ENCODE measurements around the gene TTLL4. TPM values are rescaled to one million over a fixed set of nuclear protein-coding genes. Genes with fewer than 3 reads are reported as not detected.

The TTLL4 gene
- total RNA-seq, 1 donor from 2014 or later = 20.7 TPM

GRCh38 chr2:218720048-218721041, 9.7 kb downstream of the TTLL4 start:
- no peak for TF ChIP-seq CTCF (IDR thresholded peaks at IDR 0.05)
- Mint-ChIP-seq H3K36me3 (ENCODE audit: low read depth) (peaks cover 7% of the 10 kb centered on the region), H3K4me3 (ENCODE audit: unreplicated experiment) (no peak overlapping the region), H3K9me3 (ENCODE audit: low read depth) (no peaks in the 10 kb centered on the region), H3K27me3 (ENCODE audit: low read depth) (no peaks in the 10 kb centered on the region), H3K27ac (ENCODE audit: unreplicated experiment) (no peak overlapping the region), H3K4me1 (ENCODE audit: low read depth) (no peaks in the 10 kb centered on the region)
- no peak for DNase-seq (ENCODE audit: low spot score)

GRCh38 chr2:218721488-218721887, 10.9 kb downstream of the TTLL4 start:
- no peak for DNase-seq (ENCODE audit: low spot score)
- Mint-ChIP-seq H3K4me1 (ENCODE audit: low read depth) (no peaks in the 10 kb centered on the region), H3K27me3 (ENCODE audit: low read depth) (no peaks in the 10 kb centered on the region), H3K4me3 (ENCODE audit: unreplicated experiment) (no peak overlapping the region), H3K9me3 (ENCODE audit: low read depth) (peaks cover 6% of the 10 kb centered on the region), H3K27ac (ENCODE audit: unreplicated experiment) (no peak overlapping the region), H3K36me3 (ENCODE audit: low read depth) (peaks cover 11% of the 10 kb centered on the region)
- TF ChIP-seq CTCF (IDR thresholded peaks at IDR 0.05) = no peak

DNA sequence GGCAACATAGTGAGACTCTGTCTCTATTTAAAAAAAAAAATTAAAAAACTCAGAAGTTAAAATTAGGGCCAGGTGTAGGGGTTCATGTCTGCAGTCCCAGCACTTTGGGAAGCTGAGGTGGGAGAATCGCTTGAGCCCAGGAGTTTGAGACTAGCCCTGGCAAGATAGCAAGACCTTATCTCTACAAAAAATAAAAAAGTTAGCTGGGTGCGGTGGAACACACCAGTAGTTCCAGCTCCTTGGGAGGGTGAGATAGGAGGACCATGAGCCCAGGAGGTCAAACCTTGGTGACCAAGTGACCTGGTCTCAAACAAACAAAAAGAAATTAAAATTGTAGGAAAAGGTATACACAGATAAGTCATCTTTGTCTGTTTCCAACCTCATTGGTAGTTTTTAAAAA, 11.3 kb downstream of the TTLL4 start:
- H3K4me1 Mint-ChIP-seq (ENCODE audit: low read depth) = no peaks in the 10 kb centered on the region

DNA sequence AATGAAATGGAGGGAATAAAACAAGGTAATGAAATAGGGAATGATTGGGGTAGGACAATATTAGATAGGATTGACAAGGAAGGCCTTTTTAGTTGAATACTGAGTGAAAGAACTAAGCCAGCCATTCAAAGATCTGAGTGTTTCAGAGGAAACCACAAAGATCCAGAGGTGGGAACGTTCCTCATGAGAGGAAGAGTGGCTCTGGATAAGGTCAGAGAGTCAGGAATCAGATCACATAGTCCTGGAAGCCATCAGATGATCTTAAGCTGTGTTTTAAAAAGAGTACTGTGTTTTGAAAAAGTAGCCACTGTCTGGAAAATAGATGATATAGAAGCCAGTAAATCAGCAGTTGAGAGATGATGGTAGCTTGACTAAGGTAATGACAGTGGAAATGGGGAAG, 11.8 kb downstream of the TTLL4 start:
- peak overlapping the region; percentile 69 for H3K27ac Mint-ChIP-seq (ENCODE audit: unreplicated experiment)
- H3K4me3 Mint-ChIP-seq (ENCODE audit: unreplicated experiment) = no peak overlapping the region
- TF ChIP-seq CTCF (IDR thresholded peaks at IDR 0.05) = no peak

More for the DNA sequence above, 11.3 kb downstream of the TTLL4 start:
- TF ChIP-seq CTCF (IDR thresholded peaks at IDR 0.05) = no peak
- Mint-ChIP-seq H3K36me3 (ENCODE audit: low read depth) (peaks cover 10% of the 10 kb centered on the region), H3K4me3 (ENCODE audit: unreplicated experiment) (no peak overlapping the region), H3K27ac (ENCODE audit: unreplicated experiment) (no peak overlapping the region), H3K27me3 (ENCODE audit: low read depth) (no peaks in the 10 kb centered on the region), H3K9me3 (ENCODE audit: low read depth) (peaks cover 6% of the 10 kb centered on the region)
- DNase-seq (ENCODE audit: low spot score) = no peak

GRCh38 chr2:218722876-218723785, 12.5 kb downstream of the TTLL4 start:
- H3K27ac Mint-ChIP-seq (ENCODE audit: unreplicated experiment) = peak overlapping the region; percentile 69
- H3K27me3 Mint-ChIP-seq (ENCODE audit: low read depth) = no peaks in the 10 kb centered on the region
- peaks cover 10% of the 10 kb centered on the region for H3K9me3 Mint-ChIP-seq (ENCODE audit: low read depth)
- DNase-seq (ENCODE audit: low spot score) = no peak
- no peak overlapping the region for H3K4me3 Mint-ChIP-seq (ENCODE audit: unreplicated experiment)
- H3K4me1 Mint-ChIP-seq (ENCODE audit: low read depth) = peaks cover 2% of the 10 kb centered on the region
- H3K36me3 Mint-ChIP-seq (ENCODE audit: low read depth) = peaks cover 12% of the 10 kb centered on the region
- TF ChIP-seq CTCF (IDR thresholded peaks at IDR 0.05) = no peak

More for the DNA sequence above, 11.8 kb downstream of the TTLL4 start:
- DNase-seq (ENCODE audit: low spot score) = no peak
- Mint-ChIP-seq H3K36me3 (ENCODE audit: low read depth) (peaks cover 9% of the 10 kb centered on the region), H3K9me3 (ENCODE audit: low read depth) (peaks cover 6% of the 10 kb centered on the region), H3K4me1 (ENCODE audit: low read depth) (no peaks in the 10 kb centered on the region), H3K27me3 (ENCODE audit: low read depth) (no peaks in the 10 kb centered on the region)
